HL-60 (cell line): ENCODE data around the gene RYR3.

Experiments used
- DNase-seq, 2 experiments: peaks; one replicate each; pipeline ENCODE4 v3.0.0-alpha.2; 2010 to 2020; ENCODE audit warnings: low read depth in 1 of 2, low spot score in 1 of 2
- H3K27ac ChIP-seq: fragments of 250-450 bp; sonication (Bioruptor Pico); replicated peaks from 2 replicates; pipeline ENCODE4 v1.5.1; 2020; ENCODE audit warnings: mild to moderate bottlenecking, moderate library complexity
- H3K27me3 ChIP-seq: fragments of 250-450 bp; sonication (Bioruptor Pico); 2 replicates; pipeline ENCODE4 v1.5.1; 2021; ENCODE audit warnings: mild to moderate bottlenecking, moderate library complexity; ENCODE audit not compliant: insufficient read depth, poor library complexity, severe bottlenecking
- H3K4me3 ChIP-seq: replicated peaks from 2 replicates; pipeline ENCODE4 v1.5.1; 2011; ENCODE audit warnings: mild to moderate bottlenecking, control low read depth, low read length; ENCODE audit not compliant: insufficient read depth
- GABPA ChIP-seq: IDR thresholded peaks from 2 replicates; pipeline ENCODE4 v1.6.1; 2012; ENCODE audit warnings: low read depth
- POLR2AphosphoS5 ChIP-seq: IDR thresholded peaks from 2 replicates; pipeline ENCODE4 v1.6.1; 2012; ENCODE audit warnings: low read depth
- REST ChIP-seq: IDR thresholded peaks from 2 replicates; pipeline ENCODE4 v1.6.1; 2012; ENCODE audit warnings: low read depth; ENCODE audit not compliant: insufficient replicate concordance
- SPI1 ChIP-seq: IDR thresholded peaks from 2 replicates; pipeline ENCODE4 v1.6.1; 2012; ENCODE audit warnings: low read depth, mild to moderate bottlenecking, borderline replicate concordance
- TF ChIP-seq, protein P1 (sequence below): IDR thresholded peaks from one replicate; pipeline ENCODE4 v1.5.1; 2011; ENCODE audit warnings: low read length, control low read depth, inconsistent platforms; ENCODE audit not compliant: insufficient read depth

RYR3 gene

DNA sequence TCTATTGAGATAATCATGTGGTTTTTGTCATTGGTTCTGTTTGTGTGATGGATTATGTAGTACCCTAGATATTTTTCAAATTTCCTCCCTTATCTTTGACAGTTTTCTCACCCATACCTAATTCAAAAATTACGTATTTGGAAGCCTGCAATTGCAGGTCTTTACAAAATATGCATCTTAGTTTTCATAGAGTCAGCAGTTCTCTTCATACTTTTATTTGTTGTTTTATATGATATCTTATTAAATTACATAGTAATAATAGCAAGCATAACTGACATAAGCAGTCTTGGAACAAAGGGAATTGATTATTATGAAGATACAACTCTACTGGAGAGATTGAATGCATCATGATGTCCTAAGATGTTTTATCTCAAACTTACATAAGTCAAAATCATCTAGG, 442.2 kb downstream of the RYR3 start:
- H3K27ac ChIP-seq = no peak overlapping the region
- no peak for DNase-seq
- H3K4me3 ChIP-seq = no peak overlapping the region
- no peaks in the 10 kb centered on the region for H3K27me3 ChIP-seq
- TF ChIP-seq GABPA (no peak), SPI1 (no peak), REST (no peak), POLR2AphosphoS5 (no peak)
- TF ChIP-seq, protein P1, sequence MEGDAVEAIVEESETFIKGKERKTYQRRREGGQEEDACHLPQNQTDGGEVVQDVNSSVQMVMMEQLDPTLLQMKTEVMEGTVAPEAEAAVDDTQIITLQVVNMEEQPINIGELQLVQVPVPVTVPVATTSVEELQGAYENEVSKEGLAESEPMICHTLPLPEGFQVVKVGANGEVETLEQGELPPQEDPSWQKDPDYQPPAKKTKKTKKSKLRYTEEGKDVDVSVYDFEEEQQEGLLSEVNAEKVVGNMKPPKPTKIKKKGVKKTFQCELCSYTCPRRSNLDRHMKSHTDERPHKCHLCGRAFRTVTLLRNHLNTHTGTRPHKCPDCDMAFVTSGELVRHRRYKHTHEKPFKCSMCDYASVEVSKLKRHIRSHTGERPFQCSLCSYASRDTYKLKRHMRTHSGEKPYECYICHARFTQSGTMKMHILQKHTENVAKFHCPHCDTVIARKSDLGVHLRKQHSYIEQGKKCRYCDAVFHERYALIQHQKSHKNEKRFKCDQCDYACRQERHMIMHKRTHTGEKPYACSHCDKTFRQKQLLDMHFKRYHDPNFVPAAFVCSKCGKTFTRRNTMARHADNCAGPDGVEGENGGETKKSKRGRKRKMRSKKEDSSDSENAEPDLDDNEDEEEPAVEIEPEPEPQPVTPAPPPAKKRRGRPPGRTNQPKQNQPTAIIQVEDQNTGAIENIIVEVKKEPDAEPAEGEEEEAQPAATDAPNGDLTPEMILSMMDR = no peak

GRCh38 chr15:33754242-33754641, 443.5 kb downstream of the RYR3 start:
- DNase-seq = no peak
- H3K27me3 ChIP-seq = no peaks in the 10 kb centered on the region

DNA sequence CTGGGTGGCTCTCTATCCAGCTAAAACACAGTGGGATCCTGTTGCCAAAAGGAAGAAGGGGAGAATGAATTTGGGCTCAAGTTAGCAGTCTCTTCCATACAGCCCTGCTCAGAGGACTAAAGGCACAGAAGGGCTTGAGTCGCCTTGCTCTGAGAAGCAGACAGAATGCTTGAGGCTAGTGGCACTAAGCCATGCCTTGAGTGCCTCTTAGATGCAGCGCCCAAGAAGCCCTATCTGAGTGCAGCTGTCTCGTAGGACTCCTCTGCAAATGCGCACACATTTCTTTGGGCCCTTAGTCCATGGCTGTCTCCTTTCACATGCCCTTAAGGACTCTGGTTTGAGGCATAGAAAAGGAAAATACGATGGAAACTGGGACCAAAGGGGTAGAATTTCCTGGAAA, 446.2 kb downstream of the RYR3 start:
- no peak for TF ChIP-seq REST
- TF ChIP-seq, protein P1 = no peak
- no peak for TF ChIP-seq POLR2AphosphoS5
- no peak for TF ChIP-seq SPI1
- no peak for TF ChIP-seq GABPA
- no peak overlapping the region for H3K27ac ChIP-seq
- no peak for DNase-seq
- no peak overlapping the region for H3K4me3 ChIP-seq
- no peaks in the 10 kb centered on the region for H3K27me3 ChIP-seq

More at GRCh38 chr15:33754242-33754641, 443.5 kb downstream of the RYR3 start:
- Histone ChIP-seq H3K4me3 (no peak overlapping the region), H3K27ac (no peak overlapping the region)
- TF ChIP-seq GABPA (no peak), SPI1 (no peak), REST (no peak), POLR2AphosphoS5 (no peak)
- TF ChIP-seq, protein P1 = no peak
